ENCODE results near the gene MCHR1.

DNA sequence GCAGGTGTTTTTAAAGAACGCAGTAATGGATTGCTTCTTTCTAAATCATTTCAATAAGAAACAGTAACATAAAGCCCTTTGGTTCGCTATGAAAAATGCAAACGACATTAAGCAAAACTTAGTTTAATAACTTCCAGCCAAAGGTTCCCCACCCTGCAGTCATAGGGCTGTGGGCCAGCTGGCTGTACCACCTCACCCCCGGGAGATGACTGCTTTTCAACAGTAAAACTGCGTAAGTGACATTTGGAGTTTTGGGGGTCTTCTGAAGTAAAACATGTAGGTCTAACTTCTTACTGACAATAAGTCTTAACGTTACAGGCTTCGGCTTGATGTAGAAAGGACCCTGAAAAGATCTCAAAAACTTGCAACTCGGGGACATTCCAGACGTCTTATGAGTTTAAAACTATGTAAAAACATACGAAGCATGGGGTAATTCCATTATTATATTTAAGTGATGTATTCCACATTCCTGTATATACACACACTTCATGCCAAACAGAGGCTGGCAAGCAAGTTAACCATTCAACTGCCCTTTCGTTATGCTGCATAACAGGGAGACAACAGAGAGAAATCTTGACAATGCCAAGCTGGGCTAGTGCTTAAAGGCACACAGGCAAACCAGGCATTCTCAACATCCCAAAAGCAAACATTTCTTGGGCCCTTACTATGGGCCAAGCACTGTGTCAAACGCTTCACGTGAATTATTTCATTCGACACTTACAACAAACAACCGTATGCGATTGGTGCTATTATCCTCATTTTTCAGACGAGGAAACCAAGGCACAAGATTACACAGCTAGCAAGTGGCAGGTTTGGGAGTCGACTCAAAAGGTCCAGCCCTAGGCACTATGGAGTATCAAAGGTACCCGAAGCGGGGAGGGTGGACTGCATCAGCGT lies 44.0 kb upstream of the MCHR1 start:
- TF ChIP-seq POLR2A (IDR thresholded peaks at IDR 0.05; ENCODE audit: low read depth, low read length) (no peak), RAD21 (IDR thresholded peaks at IDR 0.05; ENCODE audit: low read length) (no peak), FOS (IDR thresholded peaks at IDR 0.05; ENCODE audit: low read depth, low read length) (no peak), MAZ (IDR thresholded peaks at IDR 0.05; ENCODE audit: borderline replicate concordance, low read depth, low read length) (no peak), MXI1 (IDR thresholded peaks at IDR 0.05; ENCODE audit: borderline replicate concordance, low read depth, low read length) (no peak), RFX5 (IDR thresholded peaks at IDR 0.05; ENCODE audit: low read depth, low read length) (no peak), SMC3 (IDR thresholded peaks at IDR 0.05; ENCODE audit: low read depth, low read length) (no peak), MAFK (IDR thresholded peaks at IDR 0.05; ENCODE audit: low read depth, low read length) (no peak), RCOR1 (IDR thresholded peaks at IDR 0.05; ENCODE audit: insufficient replicate concordance, low read length) (no peak), CEBPB (IDR thresholded peaks at IDR 0.05; ENCODE audit: low read depth, low read length) (no peak), CHD1 (IDR thresholded peaks at IDR 0.05; ENCODE audit: low read depth, low read length) (no peak)
- TF ChIP-seq, protein P1, sequence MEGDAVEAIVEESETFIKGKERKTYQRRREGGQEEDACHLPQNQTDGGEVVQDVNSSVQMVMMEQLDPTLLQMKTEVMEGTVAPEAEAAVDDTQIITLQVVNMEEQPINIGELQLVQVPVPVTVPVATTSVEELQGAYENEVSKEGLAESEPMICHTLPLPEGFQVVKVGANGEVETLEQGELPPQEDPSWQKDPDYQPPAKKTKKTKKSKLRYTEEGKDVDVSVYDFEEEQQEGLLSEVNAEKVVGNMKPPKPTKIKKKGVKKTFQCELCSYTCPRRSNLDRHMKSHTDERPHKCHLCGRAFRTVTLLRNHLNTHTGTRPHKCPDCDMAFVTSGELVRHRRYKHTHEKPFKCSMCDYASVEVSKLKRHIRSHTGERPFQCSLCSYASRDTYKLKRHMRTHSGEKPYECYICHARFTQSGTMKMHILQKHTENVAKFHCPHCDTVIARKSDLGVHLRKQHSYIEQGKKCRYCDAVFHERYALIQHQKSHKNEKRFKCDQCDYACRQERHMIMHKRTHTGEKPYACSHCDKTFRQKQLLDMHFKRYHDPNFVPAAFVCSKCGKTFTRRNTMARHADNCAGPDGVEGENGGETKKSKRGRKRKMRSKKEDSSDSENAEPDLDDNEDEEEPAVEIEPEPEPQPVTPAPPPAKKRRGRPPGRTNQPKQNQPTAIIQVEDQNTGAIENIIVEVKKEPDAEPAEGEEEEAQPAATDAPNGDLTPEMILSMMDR (conservative IDR thresholded peaks at IDR 0.05; ENCODE audit: low read depth, low read length) = no peak
- TF ChIP-seq, protein P2, sequence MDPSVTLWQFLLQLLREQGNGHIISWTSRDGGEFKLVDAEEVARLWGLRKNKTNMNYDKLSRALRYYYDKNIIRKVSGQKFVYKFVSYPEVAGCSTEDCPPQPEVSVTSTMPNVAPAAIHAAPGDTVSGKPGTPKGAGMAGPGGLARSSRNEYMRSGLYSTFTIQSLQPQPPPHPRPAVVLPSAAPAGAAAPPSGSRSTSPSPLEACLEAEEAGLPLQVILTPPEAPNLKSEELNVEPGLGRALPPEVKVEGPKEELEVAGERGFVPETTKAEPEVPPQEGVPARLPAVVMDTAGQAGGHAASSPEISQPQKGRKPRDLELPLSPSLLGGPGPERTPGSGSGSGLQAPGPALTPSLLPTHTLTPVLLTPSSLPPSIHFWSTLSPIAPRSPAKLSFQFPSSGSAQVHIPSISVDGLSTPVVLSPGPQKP (IDR thresholded peaks at IDR 0.05; ENCODE audit: borderline replicate concordance, low read depth, low read length) = no peak
- TF ChIP-seq, protein P3, sequence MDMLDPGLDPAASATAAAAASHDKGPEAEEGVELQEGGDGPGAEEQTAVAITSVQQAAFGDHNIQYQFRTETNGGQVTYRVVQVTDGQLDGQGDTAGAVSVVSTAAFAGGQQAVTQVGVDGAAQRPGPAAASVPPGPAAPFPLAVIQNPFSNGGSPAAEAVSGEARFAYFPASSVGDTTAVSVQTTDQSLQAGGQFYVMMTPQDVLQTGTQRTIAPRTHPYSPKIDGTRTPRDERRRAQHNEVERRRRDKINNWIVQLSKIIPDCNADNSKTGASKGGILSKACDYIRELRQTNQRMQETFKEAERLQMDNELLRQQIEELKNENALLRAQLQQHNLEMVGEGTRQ (IDR thresholded peaks at IDR 0.05; ENCODE audit: low read depth, low read length) = no peak
